GM21447 (cell line): ENCODE measurements around the gene CORO2B.

Experiments
- ATAC-seq: cut with Tn5 transposase; IDR thresholded peaks from one replicate; pipeline ENCODE4 v1.9.1; 2021; ENCODE audit not compliant: unreplicated experiment

CORO2B gene

GRCh38 chr15:68553994-68554720, 24.6 kb upstream of the CORO2B start:
- no peak for ATAC-seq

GRCh38 chr15:68554721-68555678, 23.8 kb upstream of the CORO2B start:
- ATAC-seq: no peak

- ATAC-seq: no peak
Observed at GRCh38 chr15:68555679-68556037, 23.1 kb upstream of the CORO2B start.

DNA sequence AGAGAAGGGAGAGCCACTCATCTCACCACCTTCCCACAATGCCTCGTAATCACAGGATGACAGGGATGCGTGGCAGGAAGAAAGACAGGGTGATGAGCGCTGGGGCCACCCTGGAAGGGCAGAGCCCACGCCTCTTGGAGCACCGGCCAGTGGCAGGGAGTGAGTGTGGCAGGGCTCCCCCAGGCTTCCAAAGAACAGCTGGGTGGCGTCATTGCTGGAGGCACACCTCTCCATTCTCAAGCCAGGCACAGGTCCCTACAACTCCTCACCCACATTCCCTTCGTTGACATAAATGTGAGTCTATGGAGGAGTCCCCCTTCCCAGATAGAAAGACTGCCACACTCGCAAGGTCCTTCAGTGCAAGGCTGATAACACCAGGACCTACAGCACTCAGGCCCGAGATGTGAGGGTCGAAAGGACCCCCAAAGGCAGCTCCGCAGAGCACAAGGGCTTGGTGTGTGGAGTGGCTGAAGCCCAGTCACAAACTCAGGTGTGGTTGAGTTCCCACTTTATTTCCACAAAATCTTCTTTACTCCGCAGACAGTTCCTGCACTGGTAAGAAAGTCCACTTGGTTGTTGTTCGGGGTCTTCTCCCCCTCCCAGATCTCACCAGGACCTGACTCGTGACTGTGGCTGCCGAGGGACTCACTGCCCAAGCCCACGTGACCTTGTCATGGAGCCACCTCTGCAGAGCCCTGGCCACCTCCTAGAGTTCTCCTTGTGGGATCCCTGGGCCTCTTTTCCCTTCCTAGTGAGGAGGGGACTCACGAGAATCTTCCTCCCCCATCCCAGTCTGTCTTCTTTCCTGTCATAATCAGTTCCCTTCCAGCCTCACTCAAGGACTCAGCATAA, 22.4 kb upstream of the CORO2B start:
- ATAC-seq: no peak

DNA sequence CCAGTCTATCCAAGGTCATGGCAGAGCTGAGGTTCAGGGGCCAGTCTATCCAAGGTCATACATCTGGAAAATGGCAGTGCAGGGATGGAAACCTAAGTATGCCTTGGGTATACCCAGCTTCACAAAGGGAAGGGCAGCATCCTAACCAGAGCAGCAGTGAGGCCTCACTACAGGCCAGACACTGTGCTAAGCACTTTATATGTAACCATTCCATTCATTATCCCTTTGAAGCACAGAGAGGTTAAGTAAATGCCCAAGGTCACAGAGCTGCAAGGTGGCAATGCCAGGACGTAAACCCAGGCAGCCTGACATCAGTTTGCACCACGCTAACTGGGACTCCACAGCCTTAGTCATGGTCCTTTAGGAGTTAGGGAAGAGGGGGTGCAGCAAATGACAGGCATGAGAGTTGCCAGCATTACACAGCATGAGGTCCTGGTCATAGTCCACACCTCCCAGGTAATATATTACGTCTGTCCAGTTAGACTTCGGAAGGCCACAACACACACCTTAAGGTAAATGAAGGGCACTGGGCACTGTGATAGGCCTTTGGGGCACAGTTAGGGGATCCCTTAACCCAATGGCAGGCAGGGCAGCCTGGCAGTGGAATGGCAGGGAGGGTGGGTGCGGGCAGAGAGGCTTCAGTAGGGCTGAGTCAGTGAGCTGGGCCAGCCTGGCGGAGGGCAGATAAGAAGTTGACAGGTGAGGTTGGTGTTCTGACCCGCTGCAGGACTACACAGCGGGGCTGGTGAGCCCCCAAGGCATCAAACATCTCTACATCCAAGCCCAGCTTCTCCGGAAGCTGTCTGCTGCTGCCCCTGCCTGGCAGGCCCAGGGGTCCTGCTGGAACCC, 21.1 kb upstream of the CORO2B start:
- ATAC-seq: no peak

GRCh38 chr15:68558318-68559305, 20.2 kb upstream of the CORO2B start:
- ATAC-seq: no peak

DNA sequence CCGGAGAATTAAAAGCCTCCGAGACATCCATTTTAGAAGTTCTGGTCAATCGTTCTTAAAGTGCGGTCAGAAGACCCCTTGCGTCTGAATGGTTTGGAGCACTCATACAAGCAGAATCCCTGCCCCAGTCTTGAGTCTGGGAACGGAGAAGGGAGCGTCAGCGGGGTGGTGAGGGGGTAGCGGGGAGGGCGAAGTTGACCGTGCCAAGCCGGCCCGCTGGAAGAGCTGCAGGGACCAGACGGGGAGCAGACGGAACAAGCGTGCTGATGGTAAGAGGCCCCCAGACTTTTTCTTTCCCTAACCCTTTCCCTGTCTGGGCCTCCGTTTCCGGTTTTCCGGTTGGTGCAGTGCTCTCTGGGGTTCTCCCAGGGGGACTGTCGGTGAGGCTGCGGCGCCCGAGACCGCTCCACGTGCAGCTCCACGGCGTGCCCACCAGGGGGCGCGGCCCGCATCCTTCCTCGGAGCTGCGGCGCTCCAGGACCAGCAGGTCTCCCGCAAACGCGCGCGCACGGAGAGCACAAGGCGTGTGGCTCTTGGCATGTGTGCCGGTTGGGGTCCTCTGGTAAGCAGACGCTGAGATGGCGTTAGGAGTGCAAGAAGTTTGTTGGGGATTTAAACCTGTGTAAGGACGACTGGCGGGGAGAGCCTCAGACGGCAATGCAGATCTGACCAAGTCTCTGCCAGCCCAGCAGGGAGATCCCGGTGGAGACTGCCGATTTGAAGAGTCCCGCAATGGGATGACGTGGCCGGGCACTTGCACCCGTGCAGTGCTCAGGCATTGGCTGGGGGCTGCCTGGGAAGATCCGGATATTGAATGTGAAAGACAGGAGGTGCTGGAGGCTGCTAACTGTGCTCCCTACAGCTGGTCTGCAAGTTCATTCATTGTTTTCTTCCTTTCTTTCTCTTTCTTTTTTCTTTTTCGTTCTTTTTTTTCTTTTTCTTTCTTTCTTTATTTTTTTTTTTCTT, 19.2 kb upstream of the CORO2B start:
- no peak for ATAC-seq

GRCh38 chr15:68560501-68561113, 18.2 kb upstream of the CORO2B start:
- ATAC-seq: no peak

DNA sequence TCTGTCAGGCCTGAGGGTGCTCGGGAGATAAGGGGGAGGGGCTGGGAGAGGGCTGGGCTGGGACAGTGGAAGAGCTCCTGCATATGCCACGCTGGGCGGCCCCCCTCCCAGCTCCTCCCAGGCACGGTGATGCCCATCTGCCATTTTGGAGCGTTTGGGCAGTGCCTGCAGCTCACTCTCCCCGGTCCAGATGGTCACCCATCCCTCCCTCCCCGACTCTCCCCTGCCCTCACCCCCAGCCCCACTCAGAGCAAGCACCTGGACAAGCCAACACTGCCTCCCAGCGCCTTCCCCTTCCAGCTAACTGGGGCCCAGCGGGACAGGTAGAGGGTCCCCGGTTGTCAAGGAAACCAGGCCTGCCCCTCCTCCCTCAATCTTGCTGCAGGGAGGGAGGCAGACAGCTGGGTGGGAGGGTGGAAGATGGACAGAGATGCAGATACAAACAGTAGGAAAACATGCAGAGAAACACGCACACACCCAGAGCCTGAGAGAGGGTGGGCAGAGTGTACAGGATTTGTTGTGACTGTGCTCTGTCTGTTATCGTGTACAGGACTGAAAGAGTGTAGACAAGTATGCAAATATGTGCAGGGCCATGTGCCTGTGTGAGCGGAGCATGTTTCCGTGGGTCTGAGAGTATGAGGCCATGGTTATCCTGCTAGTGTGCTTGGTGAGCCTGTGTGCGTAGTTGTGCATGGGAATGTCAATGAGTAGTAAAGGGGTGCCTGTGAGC, 17.5 kb upstream of the CORO2B start:
- no peak for ATAC-seq

GRCh38 chr15:68561901-68562300, 16.9 kb upstream of the CORO2B start:
- no peak for ATAC-seq

DNA sequence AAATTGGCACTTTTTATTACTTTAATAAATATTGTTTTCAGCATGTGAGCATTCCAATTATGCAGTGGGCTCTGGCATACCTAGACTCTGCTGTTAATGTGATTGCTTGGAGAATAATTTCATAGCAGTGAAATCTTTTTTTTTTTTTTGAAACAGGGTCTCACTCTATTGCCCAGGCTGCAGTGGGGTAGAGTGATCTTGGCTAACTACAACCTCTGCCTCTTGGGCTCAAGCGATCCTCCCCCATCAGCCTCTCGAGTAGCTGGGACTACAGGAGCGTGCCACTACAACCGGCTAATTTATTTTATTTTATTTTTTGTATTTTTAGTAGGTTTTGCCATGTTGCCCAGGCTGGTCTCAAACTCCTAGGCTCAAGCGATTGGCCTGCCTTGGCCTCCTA, 14.6 kb upstream of the CORO2B start:
- ATAC-seq: no peak

- ATAC-seq: no peak
Observed at GRCh38 chr15:68565234-68565633, 13.6 kb upstream of the CORO2B start.

- no peak for ATAC-seq
Observed at GRCh38 chr15:68565726-68566125, 13.1 kb upstream of the CORO2B start.

DNA sequence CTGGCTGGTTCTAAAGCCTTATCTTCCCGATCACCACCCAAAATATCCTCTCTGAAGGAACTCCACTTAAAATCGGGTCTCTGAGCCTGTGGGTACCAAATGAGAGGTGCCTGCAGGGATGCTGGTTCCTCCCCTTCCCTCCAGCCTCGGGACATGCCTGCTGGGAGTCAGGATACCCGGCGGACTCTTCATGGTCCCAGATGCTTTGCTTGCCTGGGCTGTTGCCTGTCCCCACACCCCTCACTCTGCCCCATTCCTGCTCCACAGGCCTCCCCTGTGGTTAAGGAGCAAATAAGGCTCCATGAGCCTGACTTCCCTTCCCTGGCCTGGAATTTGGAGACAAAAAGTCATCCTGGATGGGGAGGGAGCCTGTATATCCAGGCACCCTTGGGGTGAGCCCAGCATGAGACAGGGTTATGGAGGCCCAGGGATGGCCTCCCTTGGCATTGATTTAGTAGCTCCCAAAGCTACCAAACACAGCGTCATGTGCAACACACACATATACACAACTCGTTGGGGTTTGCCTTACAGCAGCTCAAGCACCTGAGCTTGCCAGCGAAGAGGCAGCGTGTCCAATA, 12.3 kb upstream of the CORO2B start:
- no peak for ATAC-seq

GRCh38 chr15:68567345-68567744, 11.4 kb upstream of the CORO2B start:
- no peak for ATAC-seq

DNA sequence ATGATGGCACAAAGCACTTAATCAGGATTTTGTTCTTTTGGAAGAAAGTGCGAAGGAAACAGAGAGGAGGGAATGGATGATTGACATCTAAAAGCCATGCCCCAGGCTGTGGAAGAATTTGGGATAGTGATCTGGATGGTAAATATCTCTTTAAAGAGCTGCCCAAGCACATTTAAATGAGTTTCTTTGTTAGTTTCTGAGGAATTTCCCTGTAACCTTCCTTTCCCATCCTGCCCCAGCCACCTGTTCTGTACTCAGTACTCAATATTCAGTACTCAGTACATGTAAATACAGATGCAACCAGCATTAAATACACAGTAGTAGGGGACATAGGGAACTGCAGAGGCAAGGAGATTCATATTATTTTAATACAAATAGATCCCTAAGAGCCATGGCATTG, 7.8 kb upstream of the CORO2B start:
- no peak for ATAC-seq

DNA sequence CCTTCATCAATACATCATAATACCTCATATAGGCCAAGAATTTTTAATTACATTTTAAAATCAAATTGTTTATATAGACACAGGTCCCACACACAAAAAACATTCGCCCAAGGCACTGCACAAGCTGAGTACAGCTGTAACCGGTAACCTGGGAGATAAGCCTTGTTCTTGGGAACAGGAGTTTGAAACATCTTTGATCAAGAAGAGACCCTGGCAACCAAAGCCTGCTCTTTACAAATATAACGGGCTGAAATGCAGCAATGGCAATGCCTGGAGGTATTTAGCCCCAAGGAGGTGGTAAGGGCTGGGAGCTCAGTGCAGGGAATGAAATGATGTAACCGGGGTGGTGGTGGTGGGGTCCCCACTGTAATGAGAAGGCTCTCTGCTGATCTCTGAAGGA, 7.2 kb upstream of the CORO2B start:
- ATAC-seq: no peak
